Posterior cingulate gyrus (tissue), 11 donors: ENCODE data around the gene DHRS2.
"Not testable (repeated sequence)": the region's sequence is repeated elsewhere in the genome, so short reads cannot be mapped to it uniquely, and the experiment has no call there.

ENCODE experiments used
- DNase-seq, 10 donors: peaks; one replicate each; pipeline versions ENCODE4 v3.0.0 to v3.0.0-alpha.2; 2020 to 2021; ENCODE audit warnings: mixed read lengths in 3 of 10
- intact Hi-C: fragments of 100-400 bp; cut with DNase I; formaldehyde crosslinking; loops from one replicate; pipeline ENCODE4 v1.15.1; 2023

Gene DHRS2

DNA sequence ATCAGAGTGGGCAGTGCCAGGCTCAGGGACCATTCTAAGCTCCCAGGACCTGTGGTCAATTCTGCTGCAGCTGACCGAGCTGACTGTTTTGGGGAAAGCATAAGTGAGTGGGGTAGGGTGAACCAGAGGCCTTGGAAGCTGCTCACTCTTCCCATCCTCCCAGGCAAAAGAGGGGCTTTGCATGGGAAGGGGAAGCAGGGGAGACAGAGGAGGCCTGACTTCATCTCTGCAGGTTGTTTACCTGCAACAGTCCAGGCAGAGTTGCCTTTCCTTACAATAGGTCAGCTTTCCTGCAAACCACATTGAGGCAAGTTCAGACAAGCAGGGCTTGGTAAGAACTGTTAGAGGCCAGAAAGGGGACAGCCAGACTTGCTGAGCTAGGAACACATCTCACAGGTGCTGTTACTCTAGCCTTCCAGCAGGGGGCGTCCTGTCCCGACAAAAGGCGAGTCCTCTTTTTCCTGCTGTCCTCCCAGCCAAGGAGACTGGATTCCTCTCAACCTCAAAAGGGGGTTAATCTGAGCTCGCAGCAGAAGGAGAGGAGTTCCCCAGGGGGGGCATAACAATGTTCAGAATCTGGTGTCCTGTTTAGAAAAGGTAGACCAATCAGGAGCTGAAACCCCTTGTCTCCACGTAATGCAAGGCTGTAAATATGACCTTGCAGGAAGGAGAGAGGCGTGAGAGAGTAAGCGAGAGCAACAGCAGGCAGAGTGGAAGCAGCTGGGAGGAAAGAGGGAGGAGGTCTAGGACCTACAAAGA, 4.3 kb upstream of the DHRS2 start:
- intact Hi-C loops = loop anchor here (1.0 kb wide), 1 partner anchor 297 kb away; no protein-coding TSS in a partner anchor
- DNase-seq = peak; percentile 69 to 97 (median 84)

DNA sequence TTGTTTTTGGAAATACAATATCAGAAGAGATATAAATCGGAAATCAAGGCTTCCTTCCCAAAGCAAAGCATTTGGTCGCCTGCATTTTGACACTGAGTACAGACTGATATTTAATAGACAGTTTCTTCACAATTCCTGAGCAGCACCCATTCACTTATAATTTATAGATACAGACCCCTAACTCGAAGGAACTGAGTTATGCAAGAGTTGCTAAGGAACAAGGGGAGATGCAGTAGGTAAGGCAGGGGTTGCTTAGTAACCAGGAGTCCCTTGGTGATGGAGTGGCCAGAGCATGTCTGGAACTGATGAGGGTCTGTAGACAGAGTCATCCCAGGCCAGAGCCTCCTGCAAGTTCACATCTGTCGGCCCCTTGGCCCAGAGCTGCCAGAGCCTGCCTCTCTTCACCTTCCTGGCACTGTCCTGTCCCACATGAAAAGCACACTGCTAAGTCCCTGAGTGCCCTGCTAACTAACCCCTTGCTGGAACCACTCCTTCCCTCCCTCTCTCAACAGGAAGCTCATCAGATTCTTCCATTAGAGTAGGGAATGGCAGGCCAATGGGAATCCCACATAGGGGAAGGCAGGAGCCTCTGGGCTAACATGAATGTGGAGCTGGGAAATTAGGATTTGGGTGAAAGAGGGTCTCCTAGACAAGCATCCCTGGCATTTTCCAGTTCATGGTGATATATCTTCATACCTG, 3.6 kb upstream of the DHRS2 start:
- intact Hi-C loops = loop anchor here (1.0 kb wide), 1 partner anchor 297 kb away; no protein-coding TSS in a partner anchor
- DNase-seq = no peak

DNA sequence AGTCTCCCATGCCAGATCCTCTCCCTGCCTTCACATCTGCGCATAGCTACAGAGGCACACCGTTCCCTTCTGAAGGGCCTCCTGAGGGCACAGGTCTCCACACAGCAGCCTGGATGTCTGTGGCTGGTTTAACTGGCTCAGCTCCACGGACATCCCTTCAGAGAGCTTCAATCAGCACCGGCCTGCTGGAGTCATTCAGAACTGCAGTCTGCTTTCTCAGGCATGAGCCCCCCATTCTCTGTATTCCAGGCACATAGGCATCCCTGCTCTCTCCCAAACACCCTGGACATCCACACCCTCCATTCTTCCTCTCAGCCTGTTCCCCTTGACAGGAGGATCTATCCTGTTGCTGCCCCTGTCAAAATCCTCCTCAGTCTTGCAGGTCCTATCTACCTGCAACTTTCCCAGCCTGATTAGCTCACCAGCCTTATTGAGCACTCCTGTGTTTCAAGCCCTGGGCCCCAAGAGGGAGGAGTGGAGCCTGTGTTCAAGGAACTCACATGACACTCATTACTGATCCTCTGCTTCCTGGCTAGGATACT, 2.9 kb upstream of the DHRS2 start:
- no peak for DNase-seq
- intact Hi-C loops = no loop called here

DNA sequence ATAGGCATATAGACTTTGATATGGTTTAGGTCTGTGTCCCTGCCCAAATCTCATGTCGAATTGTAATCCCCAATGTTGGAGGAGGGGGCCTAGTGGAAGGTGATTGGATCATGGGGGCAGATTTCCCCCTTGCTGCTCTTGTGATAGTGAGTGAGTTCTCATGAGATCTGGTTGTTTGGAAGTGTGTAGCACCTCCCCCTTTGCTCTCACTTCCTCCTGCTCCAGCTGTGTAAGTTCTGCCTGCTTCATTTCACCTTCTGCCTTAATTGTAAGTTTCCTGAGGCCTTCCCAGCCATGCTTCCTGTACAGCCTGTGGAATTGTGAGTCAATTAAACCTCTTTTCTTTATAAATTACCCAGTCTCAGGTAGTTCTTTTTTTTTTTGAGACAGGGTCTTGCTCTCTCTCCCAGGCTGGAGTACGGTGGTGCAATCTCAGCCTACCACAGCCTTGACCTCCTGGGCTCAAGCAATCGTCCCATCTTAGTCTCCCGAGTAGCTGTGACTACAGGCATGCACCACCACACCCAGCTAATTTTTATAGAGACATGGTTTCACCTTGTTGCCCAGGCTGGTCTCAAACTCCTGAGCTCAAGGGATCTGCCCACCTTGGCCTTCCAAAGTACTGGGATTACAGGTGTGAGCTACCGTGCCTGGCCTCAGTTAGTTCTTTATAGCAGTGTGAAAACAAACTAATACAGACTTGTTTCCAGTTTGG, 1.3 kb upstream of the DHRS2 start:
- DNase-seq, intact Hi-C loops: not testable (repeated sequence)

DNA sequence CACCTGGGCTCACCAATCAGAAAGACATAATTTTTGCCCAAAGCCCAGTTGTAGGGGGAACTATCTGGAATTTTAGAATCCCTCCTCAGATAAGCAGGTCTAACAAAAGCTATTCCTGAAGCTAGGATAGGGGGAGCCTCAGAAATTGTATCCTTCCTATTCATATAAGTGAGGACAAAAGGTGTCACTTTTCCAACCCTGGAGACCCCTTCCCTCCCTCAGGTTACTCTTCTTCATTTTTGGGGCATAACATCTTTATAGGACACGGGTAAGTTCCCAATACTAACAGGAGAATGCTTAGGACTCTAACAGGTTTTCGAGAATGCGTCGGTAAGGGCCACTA, 1.1 kb downstream of the DHRS2 start:
- intact Hi-C loops, DNase-seq: not testable (repeated sequence)

GRCh38 chr14:23637655-23638413, 1.7 kb downstream of the DHRS2 start:
- intact Hi-C loops, DNase-seq: not testable (repeated sequence)

DNA sequence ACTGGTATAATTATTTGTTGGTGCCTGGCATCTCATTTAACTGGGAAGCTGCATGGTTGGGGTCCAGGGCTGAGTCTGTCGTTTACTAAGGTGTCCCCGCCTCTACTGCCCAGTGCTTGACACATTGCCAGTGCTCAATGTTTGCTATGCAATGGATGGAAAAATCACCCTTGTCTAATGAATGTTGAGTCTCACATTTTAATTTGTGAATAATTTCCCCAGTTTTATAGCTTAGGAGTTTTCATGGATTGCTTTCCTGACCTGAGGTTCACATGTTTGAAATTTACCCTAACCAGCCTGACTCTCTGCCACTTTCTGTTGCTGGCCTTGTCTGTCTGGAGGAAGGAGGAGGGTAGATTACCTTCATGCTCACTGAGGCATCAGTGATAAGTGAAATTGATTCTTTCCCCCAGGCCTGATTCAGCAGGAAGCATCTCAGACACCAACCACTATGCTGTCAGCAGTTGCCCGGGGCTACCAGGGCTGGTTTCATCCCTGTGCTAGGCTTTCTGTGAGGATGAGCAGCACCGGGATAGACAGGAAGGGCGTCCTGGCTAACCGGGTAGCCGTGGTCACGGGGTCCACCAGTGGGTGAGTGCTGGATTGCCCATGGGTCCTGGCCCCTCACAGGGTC, 2.4 kb downstream of the DHRS2 start:
- intact Hi-C loops = no loop called here
- no peak for DNase-seq

DNA sequence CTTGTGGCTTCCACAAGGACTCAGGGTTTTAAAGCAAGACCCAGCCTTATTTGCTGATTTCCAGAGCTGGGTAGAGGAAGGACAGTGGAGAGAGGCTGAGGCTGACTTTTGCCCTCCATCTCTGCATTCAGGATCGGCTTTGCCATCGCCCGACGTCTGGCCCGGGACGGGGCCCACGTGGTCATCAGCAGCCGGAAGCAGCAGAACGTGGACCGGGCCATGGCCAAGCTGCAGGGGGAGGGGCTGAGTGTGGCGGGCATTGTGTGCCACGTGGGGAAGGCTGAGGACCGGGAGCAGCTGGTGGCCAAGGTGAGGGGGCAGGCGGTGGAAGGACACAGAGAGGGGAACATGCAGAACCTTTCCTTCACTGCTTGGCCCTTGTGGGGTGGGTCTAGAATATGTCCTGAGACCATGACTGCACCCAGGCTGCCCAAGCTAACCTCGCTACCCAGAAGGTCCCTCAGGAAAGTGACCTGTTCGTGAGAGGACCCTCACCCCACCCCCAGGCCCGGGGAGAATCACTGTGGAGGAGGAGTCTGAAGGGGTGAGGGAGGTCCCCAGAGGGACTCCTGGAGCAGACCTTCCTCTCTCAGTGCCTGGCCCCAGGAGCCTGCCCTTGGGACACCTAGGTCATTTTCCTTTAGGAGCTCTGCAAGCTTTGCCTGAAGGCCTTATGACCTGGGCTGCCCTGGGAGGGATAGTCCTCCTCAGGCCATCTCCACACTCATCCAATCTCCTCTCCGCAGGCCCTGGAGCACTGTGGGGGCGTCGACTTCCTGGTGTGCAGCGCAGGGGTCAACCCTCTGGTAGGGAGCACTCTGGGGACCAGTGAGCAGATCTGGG, 3.1 kb downstream of the DHRS2 start:
- intact Hi-C loops = no loop called here
- no peak for DNase-seq

- intact Hi-C loops = no loop called here
- DNase-seq = no peak
These were observed 3.8 kb downstream of the DHRS2 start for GRCh38 chr14:23639891-23640523.

- no peak for DNase-seq
- intact Hi-C loops = no loop called here
These were observed 4.5 kb downstream of the DHRS2 start for GRCh38 chr14:23640524-23641141.

GRCh38 chr14:23641180-23641914, 5.2 kb downstream of the DHRS2 start:
- intact Hi-C loops = no loop called here
- no peak for DNase-seq

- intact Hi-C loops = no loop called here
- no peak for DNase-seq
These were observed 5.9 kb downstream of the DHRS2 start for GRCh38 chr14:23641915-23642588.

DNA sequence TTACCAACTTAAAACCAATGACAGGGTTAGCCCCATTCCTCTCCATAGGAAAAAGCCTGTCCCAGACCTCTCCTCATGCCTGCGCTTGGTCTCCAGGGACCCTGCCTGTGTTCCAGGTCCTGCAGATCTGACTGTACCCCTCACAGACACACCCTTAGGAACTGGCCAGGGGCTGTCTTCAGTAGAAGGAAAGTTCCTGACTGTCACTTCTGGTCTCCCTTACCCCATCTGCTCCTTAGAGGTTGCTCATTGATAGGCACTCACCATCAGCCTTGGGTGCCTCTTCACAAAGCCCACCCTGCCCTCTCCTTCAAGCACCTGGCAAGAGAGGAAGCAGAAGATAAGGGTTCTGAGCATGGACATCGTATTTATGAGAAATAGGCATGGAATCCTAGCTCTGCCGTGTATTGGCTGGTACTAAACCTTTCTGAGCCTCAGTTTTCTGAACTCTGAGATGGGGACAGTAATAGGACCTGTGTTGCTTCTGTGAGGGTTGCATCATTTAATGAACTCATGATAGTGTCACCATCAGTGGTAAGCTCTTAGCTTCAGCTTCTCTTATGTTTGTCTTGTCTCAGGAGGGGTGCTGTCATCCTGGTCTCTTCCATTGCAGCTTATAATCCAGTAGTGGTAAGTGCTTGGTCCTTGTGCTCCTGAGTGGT, 7.5 kb downstream of the DHRS2 start:
- no peak for DNase-seq

DNA sequence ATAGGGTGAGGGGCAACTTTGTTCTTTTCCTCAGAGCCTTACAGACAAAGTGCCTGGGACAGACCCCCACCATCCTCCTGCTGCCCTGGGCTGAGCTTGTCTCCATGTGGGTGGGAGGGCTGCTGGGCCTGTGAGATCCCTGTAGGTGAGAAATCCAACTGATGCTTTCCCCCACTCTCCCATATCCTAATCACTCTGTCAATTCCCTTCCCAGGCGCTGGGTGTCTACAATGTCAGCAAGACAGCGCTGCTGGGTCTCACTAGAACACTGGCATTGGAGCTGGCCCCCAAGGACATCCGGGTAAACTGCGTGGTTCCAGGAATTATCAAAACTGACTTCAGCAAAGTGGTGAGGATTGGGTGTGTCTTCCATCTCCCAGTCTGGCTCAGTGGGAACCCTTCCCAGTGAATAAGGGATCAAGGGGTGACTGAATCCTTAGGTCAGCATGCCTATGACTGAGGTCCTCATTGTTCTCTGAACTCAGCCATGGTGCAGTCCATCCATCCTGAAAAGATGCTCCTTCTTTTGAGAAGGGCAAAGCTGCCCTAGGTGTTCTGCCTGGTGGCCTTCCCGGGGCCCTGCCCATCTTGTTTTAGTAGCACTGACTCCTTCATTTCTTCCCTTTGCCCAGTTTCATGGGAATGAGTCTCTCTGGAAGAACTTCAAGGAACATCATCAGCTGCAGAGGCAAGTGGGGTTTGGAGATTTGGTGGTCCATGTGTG, 8.2 kb downstream of the DHRS2 start:
- intact Hi-C loops = no loop called here
- peak in 1 of 10 donors; percentile 9 for DNase-seq

More for the DNA sequence above, 7.5 kb downstream of the DHRS2 start:
- intact Hi-C loops = no loop called here

DNA sequence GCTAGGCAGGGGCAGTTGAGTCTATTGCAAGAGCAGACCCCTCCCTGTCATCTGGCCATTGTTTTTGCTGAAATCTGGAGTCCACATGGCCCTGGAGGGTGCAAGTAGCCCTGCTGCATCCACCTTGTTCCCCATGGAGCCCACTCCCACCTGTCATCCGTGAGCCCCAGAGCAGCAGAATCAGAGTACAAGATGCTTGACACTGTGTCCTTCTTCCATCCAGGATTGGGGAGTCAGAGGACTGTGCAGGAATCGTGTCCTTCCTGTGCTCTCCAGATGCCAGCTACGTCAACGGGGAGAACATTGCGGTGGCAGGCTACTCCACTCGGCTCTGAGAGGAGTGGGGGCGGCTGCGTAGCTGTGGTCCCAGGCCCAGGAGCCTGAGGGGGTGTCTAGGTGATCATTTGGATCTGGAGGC, 8.8 kb downstream of the DHRS2 start:
- peak in 1 of 10 donors; percentile 43 for DNase-seq
- intact Hi-C loops = no loop called here

GRCh38 chr14:23645504-23645811, 9.3 kb downstream of the DHRS2 start:
- intact Hi-C loops = no loop called here
- DNase-seq = no peak
